ENCODE data around the gene MALRD1.
"Not testable (repeated sequence)": the region's sequence is repeated elsewhere in the genome, so short reads cannot be mapped to it uniquely, and the experiment has no call there.

MALRD1 gene

DNA sequence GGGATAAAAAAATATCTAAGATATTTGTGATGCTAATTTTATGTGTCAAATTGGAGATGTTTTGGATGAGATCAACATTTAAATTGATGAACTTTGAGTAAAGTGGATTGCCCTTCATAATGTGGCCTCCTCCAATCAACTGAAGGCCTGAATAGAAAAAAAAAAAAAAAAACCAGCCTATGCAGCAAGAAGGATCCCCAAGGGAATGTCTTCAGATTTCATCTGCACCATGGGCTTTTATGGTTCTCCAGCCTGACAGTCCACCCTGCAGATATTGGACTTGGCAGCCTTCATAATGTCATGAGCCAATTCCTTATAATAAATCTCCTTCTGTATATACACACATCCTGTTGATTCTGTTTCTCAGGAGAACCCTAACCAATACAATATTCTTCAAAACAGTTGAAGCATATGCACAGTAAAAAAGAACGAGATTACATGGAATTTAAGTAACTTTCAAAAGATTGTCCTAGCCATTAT, 450.7 kb downstream of the MALRD1 start:
- DNase-seq = no peak

DNA sequence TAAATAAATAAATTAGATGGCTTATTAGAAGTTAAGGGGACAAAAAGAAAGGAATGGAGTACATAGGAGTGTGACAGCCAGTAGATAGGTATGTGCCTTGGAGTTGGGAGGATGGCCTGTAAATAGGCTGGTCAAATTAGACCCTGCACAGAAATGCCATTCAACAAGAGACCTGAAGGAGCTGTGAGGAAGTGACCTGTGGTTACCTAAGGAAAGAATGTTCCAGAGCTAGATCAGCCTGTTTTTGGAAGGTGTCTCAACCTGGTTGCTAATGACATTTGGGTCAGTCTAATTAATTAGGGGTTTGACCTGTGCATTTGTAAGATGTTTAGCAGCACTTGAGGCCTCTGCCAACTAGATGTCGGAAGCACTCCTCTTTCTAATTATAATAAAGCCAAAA, 452.4 kb downstream of the MALRD1 start:
- DNase-seq = no peak

DNA sequence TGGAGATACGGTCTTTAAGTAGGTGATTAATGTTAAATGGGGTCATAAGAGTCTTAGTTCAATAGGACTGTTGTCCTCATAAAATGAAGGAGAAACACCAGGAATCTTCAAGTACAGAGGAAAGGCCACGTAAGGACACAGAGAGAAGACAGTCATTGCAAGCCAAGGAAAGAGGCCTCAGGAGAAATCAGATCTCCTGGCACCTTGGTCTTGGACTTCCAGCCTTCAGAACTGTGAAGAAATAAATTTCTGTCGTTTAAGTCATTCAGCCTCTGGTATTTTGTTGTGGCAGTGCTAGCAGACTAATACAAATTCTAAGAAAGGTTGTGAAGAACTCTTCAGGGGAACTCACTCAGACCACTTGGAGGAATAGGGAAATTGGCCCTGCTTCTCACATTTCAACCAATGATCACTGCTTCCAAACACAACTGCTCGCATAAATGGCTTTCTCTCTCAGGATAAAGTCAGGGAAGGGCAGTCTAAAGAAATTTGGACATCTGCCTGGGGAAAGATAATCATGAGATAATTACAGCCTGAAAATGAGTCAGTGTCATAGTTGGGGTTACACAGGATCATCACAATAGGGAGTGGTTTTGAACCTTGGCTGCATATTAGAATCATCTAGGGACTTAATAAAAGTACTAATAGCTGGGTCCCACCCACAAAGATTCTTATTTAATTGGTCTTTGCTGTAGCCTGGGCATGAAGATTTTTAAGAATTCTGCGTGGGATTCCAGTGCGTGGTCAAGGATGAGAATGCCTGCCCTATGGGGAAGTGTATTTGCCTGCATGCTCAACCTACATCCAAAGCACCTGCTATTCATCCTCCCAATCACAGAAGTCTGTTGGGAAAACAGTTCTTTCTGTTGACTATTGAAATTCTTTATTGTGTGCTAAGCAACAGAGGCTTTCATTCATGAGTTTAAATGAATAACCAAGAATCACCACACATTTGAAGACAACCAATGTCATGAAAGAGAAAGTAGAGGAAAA, 457.0 kb downstream of the MALRD1 start:
- no peak for DNase-seq

DNA sequence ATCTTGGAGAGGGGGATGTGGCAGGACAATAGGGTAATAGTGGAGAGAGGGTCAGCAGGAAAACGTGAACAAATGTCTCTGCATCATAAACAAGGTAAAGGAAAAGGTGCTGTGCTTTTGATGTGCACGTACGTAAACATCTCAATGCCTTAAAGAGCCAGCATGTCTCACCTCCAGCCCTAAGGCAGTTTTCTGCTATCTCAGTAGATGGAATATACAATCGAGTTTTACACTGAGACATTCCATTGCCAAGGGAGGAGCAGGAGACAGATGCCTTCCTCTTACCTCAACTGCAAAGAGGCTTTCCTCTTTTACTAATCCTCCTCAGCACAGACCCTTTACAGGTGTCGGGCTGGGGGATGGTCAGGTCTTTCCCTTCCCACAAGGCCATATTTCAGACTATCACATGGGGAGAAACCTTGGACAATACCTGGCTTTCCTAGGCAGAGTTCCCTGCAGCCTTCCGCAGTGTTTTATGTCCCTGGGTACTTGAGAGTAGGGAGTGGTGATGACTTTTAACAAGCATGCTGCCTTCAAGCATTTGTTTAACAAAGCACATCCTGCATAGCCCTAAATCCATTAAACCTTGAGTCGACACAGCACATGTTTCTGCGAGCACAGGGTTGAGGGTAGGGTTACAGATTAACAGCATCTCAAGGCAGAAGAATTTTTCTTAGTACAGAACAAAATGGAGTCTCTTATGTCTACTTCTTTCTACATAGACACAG, 461.6 kb downstream of the MALRD1 start:
- DNase-seq = not testable (repeated sequence)

GRCh38 chr10:19518109-19518508, 469.5 kb downstream of the MALRD1 start:
- DNase-seq = no peak

DNA sequence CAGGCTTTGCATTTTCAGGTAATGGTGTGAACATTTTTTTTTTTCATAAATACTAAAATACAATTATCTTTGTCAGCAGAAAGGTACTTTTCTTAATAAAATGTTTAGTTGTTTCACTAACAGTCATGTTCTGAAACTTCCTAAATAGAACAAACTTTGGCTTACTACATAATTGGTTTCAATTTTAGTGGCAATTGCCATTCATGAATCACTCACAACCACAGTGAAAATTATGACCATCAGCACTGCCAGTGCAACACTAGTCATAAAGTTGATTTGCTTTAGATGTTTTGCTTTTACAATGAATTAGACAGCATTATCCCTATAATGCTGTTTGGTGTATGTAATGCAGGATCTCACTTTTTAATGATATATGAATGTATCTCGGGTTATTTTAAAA, 470.0 kb downstream of the MALRD1 start:
- DNase-seq = no peak

- no peak for DNase-seq
Measured at GRCh38 chr10:19531324-19531723, 482.7 kb downstream of the MALRD1 start.

- DNase-seq = no peak
Measured at GRCh38 chr10:19532411-19532810, 483.8 kb downstream of the MALRD1 start.

DNA sequence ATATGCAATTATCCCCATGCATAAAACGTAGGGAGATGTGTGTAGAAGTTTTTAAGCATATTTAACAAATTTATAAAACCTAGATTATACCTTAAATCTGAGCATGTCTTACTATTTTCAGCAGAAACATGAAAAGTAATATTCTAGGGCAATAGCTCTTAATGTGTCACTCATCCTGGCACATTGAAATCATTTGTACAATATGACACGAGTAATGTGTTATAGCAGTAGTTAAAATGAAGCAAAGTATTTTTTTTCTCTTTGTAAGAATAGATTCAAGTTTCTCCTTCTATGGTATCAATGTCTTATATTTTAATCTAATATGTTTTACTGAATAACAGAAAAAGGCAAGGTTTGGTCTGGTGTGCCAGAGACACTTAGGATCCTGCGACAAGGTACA, 492.7 kb downstream of the MALRD1 start:
- DNase-seq = no peak

DNA sequence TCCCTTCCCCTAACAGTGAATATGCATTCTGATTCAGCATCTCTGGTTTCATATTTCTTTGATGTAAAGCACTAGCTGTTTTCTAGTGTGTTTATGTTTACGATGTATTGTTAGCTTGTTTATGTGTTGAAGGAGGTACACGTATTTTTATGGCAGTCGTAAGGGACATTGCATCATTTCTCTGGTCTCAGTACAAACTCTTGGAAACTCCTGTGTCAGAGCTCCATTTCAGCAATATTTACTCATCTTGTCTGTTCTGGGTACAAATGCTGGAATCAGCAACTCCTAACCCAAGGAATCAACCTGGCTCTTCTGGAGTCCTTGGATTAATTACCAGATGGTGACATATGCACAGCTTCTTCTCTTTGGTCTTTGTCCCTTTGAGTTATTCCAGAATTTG, 497.6 kb downstream of the MALRD1 start:
- no peak for DNase-seq

DNA sequence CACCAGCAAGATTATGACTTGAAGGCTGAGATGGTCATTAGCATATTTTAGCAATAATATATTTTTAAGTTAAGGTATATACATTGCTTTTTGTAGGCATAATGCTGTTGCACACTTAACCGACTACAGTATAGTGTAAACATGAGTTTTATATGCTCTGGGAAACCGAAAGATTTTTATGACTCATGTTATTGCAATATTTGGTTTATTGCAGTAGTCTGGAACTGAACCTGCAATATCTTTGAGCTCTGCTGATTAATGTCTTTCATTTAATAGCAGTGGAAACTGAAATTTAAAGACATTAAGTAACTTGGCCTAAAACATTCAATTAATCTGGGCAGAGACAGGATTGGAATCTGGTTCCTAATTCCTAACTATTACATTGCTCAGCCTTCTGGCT, 500.9 kb downstream of the MALRD1 start:
- no peak for DNase-seq

GRCh38 chr10:19556666-19557065, 508.1 kb downstream of the MALRD1 start:
- DNase-seq = no peak

DNA sequence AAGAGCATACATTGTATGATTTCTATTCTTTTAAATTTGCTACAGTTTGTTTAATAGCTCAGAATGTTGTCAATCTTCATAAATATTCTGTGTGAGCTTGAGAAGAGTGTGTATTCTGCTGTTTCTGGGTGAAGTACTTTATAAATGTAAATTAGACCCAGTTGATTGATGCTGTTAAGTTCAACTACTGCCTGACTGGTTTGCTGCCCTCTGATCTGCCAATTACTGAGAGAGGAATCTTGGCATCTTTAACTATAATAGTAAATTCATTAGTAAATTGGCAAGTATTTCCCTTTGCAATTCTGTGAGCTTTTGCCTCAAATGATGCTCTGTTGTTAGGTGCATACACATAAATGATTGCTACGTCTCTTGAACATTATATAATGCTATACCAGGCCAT, 512.6 kb downstream of the MALRD1 start:
- no peak for DNase-seq

DNA sequence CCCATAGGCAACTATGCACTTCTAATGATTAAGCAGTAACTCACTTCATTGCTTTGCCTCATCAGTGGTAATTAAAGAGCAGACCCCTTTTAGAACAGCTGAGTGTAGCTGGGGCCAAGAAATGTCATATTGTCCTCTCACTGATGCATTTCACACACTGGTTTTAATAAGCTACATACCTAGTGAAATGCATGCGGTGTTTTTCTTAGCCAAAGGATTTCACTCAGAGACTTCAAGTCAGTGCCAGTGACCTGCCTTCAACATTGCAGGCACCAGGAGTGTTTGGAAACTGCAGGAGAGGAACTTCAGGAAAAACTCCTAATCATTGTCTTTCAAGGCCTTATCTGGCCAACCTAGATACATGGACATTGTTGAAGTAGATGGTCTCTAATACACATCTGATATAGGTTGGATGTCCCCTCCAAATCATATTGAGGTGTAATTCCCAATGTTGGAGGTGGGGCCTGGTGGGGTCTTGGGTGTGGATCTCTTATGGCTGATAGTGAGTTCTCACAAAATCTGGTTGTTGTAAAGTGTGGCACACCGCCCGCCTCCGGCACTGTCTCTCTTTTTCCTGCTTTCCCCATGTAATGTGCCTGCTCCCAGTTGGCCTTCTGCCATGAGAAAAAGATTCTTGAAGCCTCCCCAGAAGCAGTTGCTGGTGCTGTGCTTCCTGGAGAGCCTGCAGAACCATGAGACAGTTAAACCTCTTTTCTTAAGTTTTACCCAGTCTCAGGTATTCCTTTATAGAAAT, 515.0 kb downstream of the MALRD1 start:
- DNase-seq = no peak

DNA sequence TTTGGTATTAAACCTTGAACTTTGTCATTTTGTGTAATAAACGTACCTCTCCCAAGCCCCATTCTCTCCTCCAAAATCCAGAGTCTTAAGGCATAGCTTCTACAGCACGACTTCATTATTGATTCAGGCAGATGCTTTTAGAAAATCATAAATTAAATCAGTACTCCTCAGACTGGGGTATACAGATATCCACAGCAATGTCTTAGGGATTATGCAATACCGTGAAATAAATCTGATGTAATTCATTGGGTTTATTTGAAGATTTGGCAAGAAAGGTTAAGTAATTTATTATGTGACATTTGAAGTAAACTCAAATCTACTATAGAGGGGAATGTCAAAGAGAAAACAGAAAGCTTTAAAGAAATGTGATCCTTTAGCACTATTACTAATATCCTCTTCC, 521.5 kb downstream of the MALRD1 start:
- no peak for DNase-seq

- DNase-seq = no peak
Measured at GRCh38 chr10:19570991-19571390, 522.4 kb downstream of the MALRD1 start.

GRCh38 chr10:19572056-19572455, 523.5 kb downstream of the MALRD1 start:
- DNase-seq = no peak

DNA sequence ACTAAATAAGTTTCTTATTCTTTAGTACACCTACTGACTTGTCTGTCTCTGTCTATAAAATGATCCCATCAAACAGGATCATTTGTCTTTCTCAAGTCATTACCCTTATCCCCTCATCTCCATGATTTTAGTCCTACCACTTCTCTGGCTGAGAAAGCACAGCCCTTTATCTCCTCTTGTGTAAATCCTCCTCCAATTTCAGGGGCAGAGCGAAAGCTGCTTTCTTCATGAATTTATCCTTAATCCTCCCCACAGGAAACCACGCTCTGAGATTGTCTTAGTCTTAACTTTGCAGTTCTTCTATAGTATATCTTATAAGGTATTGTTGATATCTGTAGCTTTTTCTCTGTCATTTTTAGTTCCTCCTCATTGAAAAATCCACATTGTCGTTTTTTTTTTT, 528.0 kb downstream of the MALRD1 start:
- no peak for DNase-seq

- no peak for DNase-seq
Measured at GRCh38 chr10:19577381-19577780, 528.8 kb downstream of the MALRD1 start.

DNA sequence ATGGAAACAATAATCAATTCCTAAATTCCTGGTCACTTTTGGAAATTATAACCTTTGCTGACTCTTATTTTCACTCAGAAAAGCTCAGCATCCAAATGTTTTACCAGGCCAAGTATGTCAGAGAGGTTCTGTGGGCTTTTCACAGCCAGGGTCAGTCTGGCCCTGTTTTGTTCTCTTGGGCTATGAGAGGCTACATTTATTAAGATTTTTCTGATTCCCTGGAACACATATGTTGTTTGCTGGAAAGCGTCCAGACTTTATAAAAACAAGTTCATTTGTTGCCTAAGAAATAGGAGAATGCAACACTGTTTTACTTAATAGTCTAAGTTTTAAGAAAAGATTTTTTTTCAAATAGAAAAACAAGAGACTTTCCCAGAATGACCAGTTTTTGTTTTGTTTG, 529.2 kb downstream of the MALRD1 start:
- no peak for DNase-seq

DNA sequence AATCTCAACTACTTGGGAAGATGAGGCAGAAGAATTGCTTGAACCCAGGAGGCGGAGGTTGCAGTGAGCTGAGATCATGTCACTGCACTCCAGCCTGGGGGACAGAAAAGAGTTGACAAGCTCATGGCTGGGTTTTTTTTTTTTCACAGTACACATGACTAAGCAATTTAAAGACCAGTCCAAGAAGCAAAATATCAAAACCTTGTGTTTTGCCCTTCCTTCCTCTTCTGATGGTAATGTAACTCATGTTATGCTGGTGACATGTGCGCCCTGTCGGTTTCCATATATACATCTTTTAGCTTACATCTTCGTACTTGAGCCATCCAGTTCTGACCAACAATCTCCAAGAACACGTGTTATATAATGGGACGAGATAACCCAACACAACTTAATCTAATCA, 530.0 kb downstream of the MALRD1 start:
- DNase-seq = peak; percentile 18

- DNase-seq = no peak
Measured at GRCh38 chr10:19579761-19580545, 531.4 kb downstream of the MALRD1 start.
